PC-3 (cell line): ENCODE results near the gene DBNDD2. TPM values are rescaled to one million over a fixed set of nuclear protein-coding genes. Genes with fewer than 3 reads are reported as not detected.

Experiments
- ATAC-seq: fragments of 200-7000 bp; cut with Tn5 transposase; 2 replicates; pipeline ENCODE4 v1.9.1; 2020; ENCODE audit warnings: mild to moderate bottlenecking, moderate library complexity
- BruUV-seq: library from RNA; stranded (reverse); fragments of 400-500 nt; replicated peaks from 2 replicates; lab custom pipeline; 2021; lab: Mats Ljungman, UMichigan
- CTCF ChIA-PET: fragments of 300-600 bp; sonication (Branson Sonifier 250); formaldehyde crosslinking; loops from one replicate; lab custom pipeline; 2022; ENCODE audit warnings: antibody characterized with exemption; lab: Charles Lee
- POLR2A ChIA-PET: fragments of 300-600 bp; sonication (Branson Sonifier 250); formaldehyde crosslinking; loops from one replicate; lab custom pipeline; 2022; ENCODE audit warnings: antibody characterized with exemption; ENCODE audit not compliant: unreplicated experiment; lab: Charles Lee
- DNase-seq: peaks from one replicate; pipeline ENCODE4 v3.0.0-alpha.2; 2015
- H2AFZ ChIP-seq: fragments of 300-600 bp; sonication (generic); 2 replicates; pipeline ENCODE4 v1.6.0; 2016; ENCODE audit warnings: antibody characterized with exemption, low read length
- H3F3A ChIP-seq: fragments of 300-600 bp; sonication (generic); one replicate; pipeline ENCODE4 v1.6.0; 2017; ENCODE audit warnings: antibody characterized with exemption, low read length, control low read depth, mild to moderate bottlenecking; ENCODE audit not compliant: unreplicated experiment
- H3K27ac ChIP-seq: fragments of 300-600 bp; sonication (generic); 2 replicates; pipeline ENCODE4 v1.5.1; 2016; ENCODE audit warnings: mild to moderate bottlenecking, low read length
- H3K27me3 ChIP-seq: fragments of 300-600 bp; sonication (generic); 2 replicates; pipeline ENCODE4 v1.6.1; 2016; ENCODE audit warnings: low read length, mixed read lengths
- H3K36me3 ChIP-seq: fragments of 300-600 bp; sonication (generic); 2 replicates; pipeline ENCODE4 v1.6.1; 2016; ENCODE audit warnings: low read depth, mixed run types, low read length, mixed read lengths
- H3K4me1 ChIP-seq: fragments of 300-600 bp; sonication (generic); 2 replicates; pipeline ENCODE4 v1.5.1; 2016; ENCODE audit warnings: low read length; ENCODE audit not compliant: insufficient read depth
- H3K4me2 ChIP-seq: fragments of 300-600 bp; sonication (generic); 2 replicates; pipeline ENCODE4 v1.6.0; 2016; ENCODE audit warnings: low read length
- H3K4me3 ChIP-seq: fragments of 300-600 bp; sonication (generic); 2 replicates; pipeline ENCODE4 v1.5.1; 2016; ENCODE audit warnings: mild to moderate bottlenecking, low read length, mixed read lengths
- H3K79me2 ChIP-seq: fragments of 300-600 bp; sonication (generic); 2 replicates; pipeline ENCODE4 v1.6.1; 2017; ENCODE audit warnings: low read length, mixed read lengths
- H3K9ac ChIP-seq: fragments of 300-600 bp; sonication (generic); 2 replicates; pipeline ENCODE4 v1.6.0; 2016; ENCODE audit warnings: mild to moderate bottlenecking, low read length
- H3K9me2 ChIP-seq: fragments of 300-600 bp; sonication (generic); replicated peaks from 2 replicates; pipeline ENCODE4 v1.6.1; 2016; ENCODE audit warnings: mixed run types, low read length, mixed read lengths
- H3K9me3 ChIP-seq: fragments of 300-600 bp; sonication (generic); 2 replicates; pipeline ENCODE4 v1.6.1; 2016; ENCODE audit warnings: low read length, mixed read lengths
- H4K20me1 ChIP-seq: fragments of 300-600 bp; sonication (generic); 2 replicates; pipeline ENCODE4 v1.6.1; 2016; ENCODE audit warnings: low read length, mixed read lengths
- CTCF ChIP-seq: fragments of 300-600 bp; sonication (generic); conservative IDR thresholded peaks from 2 replicates; pipeline ENCODE4 v1.5.1; 2017; ENCODE audit warnings: antibody characterized with exemption, low read depth, mild to moderate bottlenecking, low read length
- EZH2 ChIP-seq: fragments of 300-600 bp; sonication (generic); IDR thresholded peaks from one replicate; pipeline ENCODE4 v1.6.1; 2017; ENCODE audit warnings: antibody characterized with exemption, mild to moderate bottlenecking, low read length; ENCODE audit not compliant: unreplicated experiment
- EZH2phosphoT487 ChIP-seq: fragments of 300-600 bp; sonication (generic); IDR thresholded peaks from 2 replicates; pipeline ENCODE4 v1.6.1; 2018; ENCODE audit warnings: mild to moderate bottlenecking, antibody characterized with exemption, low read length, borderline replicate concordance
- intact Hi-C: fragments of 100-400 bp; cut with micrococcal nuclease; formaldehyde crosslinking; loops from 2 replicates; pipeline ENCODE4 v1.9.0; 2023
- total RNA-seq: library from RNA; depleted of rRNA; stranded (reverse); fragments of >200 nt; gene quantifications from 2 replicates; pipeline ENCODE4 v1.2.3, GENCODE V29; 2014

DBNDD2 gene
- total RNA-seq, 1 experiment from 2014 or later: 8.5 TPM

- H3K9ac ChIP-seq: no peak overlapping the region
- H3K4me3 ChIP-seq: no peak overlapping the region
- TF ChIP-seq EZH2 (no peak), CTCF (no peak), EZH2phosphoT487 (no peak)
- ChIA-PET POLR2A (interaction anchor here (0.7 kb wide), 1 partner anchor 30 kb away, joined by 3 read pairs; no protein-coding TSS in a partner anchor), CTCF (no interaction called here)
- DNase-seq (no peak), ATAC-seq (no peak)
- no peak overlapping the region for H3K4me2 ChIP-seq
- no peaks in the 10 kb centered on the region for H3K9me2 ChIP-seq
- intact Hi-C loops: no loop called here
- BruUV-seq: no TSS peak
- no peaks in the 10 kb centered on the region for H4K20me1 ChIP-seq
- no peak overlapping the region for H3K27ac ChIP-seq
- H3K36me3 ChIP-seq: peaks cover 31% of the 10 kb centered on the region; the same call in 1 of the 2 replicates
- H3K27me3 ChIP-seq: no peaks in the 10 kb centered on the region
- H2AFZ ChIP-seq: no peak overlapping the region
- peaks cover 27% of the 10 kb centered on the region for H3K79me2 ChIP-seq
- no peaks in the 10 kb centered on the region for H3F3A ChIP-seq
- H3K4me1 ChIP-seq: no peaks in the 10 kb centered on the region; the same call in none of the 2 replicates
- H3K9me3 ChIP-seq: no peaks in the 10 kb centered on the region
Observed at GRCh38 chr20:45366192-45366591, 41.9 kb upstream of the DBNDD2 start.

GRCh38 chr20:45366631-45367030 lies 41.5 kb upstream of the DBNDD2 start:
- Histone ChIP-seq H3K4me2 (no peak overlapping the region), H3K4me1 (no peaks in the 10 kb centered on the region; the same call in none of the 2 replicates), H3K9me2 (no peaks in the 10 kb centered on the region), H3K36me3 (peaks cover 31% of the 10 kb centered on the region; the same call in 1 of the 2 replicates), H3K79me2 (peaks cover 27% of the 10 kb centered on the region), H3F3A (no peaks in the 10 kb centered on the region), H3K27ac (no peak overlapping the region), H2AFZ (no peak overlapping the region), H3K4me3 (no peak overlapping the region), H3K9ac (no peak overlapping the region), H3K27me3 (no peaks in the 10 kb centered on the region), H3K9me3 (no peaks in the 10 kb centered on the region), H4K20me1 (no peaks in the 10 kb centered on the region)
- DNase-seq (no peak), ATAC-seq (no peak)
- ChIA-PET POLR2A (no interaction called here), CTCF (no interaction called here)
- no peak for TF ChIP-seq CTCF
- TF ChIP-seq EZH2: no peak
- TF ChIP-seq EZH2phosphoT487: no peak
- intact Hi-C loops: no loop called here
- BruUV-seq: no TSS peak

GRCh38 chr20:45367126-45367525 lies 41.0 kb upstream of the DBNDD2 start:
- ChIA-PET POLR2A (no interaction called here), CTCF (no interaction called here)
- TF ChIP-seq CTCF: no peak
- H3K4me2 ChIP-seq: no peak overlapping the region
- H3F3A ChIP-seq: no peaks in the 10 kb centered on the region
- H3K9me2 ChIP-seq: no peaks in the 10 kb centered on the region
- no peak for ATAC-seq
- intact Hi-C loops: no loop called here
- no peak overlapping the region for H3K9ac ChIP-seq
- no peaks in the 10 kb centered on the region for H4K20me1 ChIP-seq
- H3K79me2 ChIP-seq: peaks cover 27% of the 10 kb centered on the region
- H3K27ac ChIP-seq: no peak overlapping the region
- no peak overlapping the region for H2AFZ ChIP-seq
- H3K4me3 ChIP-seq: no peak overlapping the region
- no peaks in the 10 kb centered on the region for H3K27me3 ChIP-seq
- no TSS peak for BruUV-seq
- H3K4me1 ChIP-seq: no peaks in the 10 kb centered on the region; the same call in none of the 2 replicates
- peaks cover 31% of the 10 kb centered on the region; the same call in 1 of the 2 replicates for H3K36me3 ChIP-seq
- DNase-seq: no peak
- no peaks in the 10 kb centered on the region for H3K9me3 ChIP-seq
